HG03571 (cell line): Measurements from ENCODE around the gene MED15.
"Not testable (repeated sequence)": the region's sequence is repeated elsewhere in the genome, so short reads cannot be mapped to it uniquely, and the experiment has no call there.

Source experiments
- ATAC-seq: cut with Tn5 transposase; IDR thresholded peaks from one replicate; pipeline ENCODE4 v1.9.1; 2021; ENCODE audit not compliant: unreplicated experiment

The MED15 gene

DNA sequence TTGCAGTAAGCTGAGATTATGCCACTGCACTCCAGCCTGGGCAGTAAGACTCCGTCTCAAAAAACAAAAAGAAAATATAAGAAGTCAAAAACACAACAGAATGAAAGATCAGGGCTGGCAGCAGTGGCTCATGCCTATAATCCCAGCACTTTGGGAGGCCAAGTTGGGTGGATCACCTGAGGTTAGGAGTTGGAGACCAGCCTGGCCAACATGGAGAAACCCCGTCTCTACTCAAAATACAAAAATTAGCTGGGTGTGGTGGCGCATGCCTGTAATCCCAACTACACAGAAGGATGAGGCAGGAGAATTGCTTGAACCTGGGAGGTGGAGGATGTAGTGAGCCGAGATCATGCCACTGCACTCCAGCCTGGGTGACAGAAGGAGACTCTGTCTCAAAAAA lies 87.1 kb downstream of the MED15 start:
- ATAC-seq = not testable (repeated sequence)

DNA sequence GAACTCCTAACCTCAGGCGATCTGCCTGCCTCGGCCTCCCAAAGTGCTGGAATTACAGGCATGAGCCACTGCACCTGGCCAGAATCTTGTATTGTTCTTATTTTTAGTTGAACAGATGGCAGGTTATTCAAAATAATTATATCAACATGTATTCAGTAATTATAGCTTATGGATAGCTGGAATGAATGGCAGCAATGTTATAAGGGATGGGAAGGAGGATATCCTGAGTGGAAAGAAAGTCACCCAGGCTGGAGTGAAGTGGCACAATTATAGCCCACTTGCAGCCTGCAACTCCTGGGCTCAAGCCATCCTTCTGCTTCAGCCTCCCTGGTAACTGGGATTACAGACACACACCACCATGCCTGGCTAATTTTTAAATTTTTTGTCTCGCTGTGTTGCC lies 88.1 kb downstream of the MED15 start:
- ATAC-seq = no peak

DNA sequence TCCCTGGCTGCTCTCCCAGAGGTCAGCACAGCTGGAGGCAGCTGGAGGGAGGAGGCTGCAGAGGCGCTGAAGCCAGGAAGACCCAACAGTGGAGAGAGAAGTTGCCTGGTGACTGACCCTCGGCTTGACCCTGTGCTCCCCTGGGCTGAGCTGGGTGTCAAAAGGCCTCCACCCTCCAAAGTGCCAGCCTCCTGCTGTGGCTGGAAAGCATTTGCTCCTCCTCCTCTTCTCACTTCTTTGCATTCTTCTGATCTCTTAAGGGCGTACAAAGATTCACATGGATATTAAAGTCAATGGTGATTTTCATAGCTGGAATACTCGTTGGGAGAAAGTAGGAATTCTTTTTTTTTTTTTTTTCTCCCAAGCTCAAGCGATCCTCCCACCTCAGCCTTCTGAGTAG lies 91.7 kb downstream of the MED15 start:
- no peak for ATAC-seq

DNA sequence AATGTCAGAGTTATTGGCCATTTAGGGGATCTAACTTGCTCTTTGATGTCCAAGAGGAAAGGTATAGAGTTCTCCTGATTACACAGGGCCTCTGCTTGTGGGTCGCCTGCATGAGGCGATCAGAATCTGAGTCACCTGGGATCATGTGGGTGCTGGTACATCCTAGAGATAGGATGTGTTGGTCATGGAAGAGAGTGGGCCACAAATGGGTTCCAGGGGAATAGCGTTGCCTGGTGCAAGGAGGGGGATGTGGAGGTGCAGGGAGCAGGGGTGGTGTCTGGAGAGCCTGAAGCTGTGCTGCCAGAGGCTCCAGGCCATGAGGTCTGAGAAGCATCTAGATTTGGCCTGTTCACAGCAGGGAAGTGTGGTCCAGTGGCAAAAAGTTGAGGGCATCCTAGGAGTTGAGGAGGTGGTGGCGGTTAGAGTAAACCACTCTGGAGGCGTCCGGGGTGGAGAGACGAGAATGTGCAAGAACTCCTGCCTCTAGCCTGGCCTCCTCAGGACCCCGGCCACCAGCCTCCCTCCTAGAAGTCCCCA lies 92.8 kb downstream of the MED15 start:
- no peak for ATAC-seq

DNA sequence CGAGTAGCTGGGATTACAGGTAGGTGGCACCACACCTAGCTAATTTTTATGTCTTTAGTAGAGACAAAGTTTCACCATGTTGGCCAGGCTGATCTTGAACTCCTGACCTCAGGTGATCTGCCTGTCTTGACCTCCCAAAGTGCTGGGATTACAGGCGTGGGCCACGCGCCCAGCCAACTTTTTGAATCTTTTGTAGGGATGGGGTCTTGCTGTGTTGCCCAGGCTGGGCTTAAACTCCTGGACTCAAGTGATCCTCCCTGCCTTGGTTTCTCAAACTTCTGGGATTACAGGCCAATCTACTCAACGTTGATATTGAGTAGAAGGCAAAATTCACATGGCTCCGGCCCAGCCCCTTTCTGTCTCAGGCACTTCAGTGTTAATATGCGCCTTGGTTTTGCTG lies 93.9 kb downstream of the MED15 start:
- ATAC-seq = no peak

DNA sequence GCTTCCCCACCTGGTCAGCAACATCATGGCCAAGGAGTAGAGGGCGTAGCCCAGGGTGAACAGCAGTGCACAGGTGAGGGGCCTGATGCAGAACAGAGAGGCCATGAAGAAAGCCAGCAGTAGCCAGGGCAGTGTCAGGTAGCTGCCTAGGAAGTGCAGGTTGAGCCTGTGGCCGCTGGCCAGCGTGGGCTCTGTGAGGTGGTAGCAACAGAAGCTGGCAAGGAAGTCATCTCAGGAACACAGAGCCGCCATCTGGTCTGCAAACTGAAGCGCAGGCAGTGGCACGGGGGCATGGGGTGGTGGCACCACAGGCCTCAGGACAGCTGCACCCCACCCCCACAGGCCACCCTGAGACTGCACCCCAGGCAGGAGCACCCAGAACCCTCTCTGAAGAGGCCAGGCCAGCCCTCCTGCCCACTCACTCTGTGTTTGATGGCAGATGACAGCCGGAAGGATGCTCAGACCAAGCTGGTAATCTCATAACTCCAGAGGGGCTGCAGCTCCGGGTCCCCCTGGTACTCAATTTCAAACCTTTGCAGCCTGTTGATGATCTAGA lies 95.3 kb downstream of the MED15 start:
- ATAC-seq = no peak

DNA sequence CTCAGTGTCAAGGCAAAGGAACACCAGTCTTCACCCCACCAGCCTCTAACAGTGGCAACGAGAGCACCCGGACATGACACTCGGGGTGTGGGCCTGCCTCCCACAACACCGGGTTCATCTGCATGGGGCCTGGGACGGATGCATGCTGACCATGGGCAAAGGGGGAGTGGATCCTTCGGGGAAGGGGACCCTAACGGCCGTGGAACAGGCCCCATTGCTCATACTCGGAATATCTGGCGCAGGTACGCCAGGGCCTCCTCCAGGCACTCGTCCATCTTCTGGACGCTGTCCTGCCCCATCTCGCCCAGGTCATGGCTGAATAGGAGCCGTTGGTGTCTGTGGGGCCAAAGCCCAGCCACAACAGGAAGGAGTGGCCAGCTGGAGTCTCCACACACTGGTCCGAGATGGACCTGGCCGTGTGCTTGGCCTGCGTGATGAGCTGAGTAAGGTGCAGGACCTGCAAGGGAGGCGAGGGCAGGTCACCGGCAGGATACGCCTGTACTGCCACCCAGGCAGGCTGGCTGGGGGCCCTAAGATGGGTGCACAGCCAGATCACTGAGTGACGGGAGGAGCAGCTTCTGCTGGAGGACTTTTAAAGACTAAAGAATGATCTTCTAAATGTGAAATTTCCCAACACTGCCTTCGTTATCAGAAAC lies 96.8 kb downstream of the MED15 start:
- no peak for ATAC-seq

DNA sequence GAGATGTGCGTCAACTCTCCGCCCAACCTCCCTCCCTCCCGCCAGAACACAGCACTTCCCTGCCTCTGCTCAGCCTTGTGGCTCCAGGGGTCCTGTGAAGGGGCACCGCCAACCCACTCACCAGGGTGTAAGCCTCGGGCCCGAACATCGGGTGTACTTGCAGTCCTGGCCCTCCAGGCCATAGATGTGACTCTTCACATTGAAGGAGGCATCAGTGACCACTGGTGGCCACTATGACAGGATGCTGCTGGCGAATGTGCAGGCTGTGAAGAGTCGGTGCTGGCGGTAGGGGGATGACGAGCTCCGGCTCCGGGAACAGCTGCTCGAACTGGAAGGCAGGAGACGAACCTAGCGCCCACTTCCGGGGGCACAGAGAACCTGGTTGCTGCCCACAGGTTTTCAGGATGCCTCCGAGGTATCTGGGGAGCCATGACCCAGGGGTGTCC lies 97.4 kb downstream of the MED15 start:
- no peak for ATAC-seq

DNA sequence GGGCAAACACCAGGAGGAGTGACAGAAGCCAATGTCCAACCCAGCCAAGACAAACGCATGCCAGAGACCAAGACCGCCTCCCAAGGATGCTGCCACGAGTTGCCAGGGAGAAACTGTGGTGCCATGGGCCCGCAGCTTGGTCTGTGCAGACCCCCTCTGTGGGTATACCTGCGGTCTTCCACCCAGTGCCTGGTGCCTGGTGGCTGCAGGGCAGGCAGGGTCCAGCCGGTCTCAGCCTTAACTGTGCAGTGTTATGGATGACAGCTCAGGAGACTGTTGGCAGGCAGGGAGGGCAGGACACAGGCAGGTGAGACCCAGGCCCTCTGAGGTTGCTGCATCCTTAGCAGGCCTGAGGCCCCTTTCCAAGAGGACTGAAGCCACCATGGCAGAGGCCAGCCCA lies 97.9 kb downstream of the MED15 start:
- ATAC-seq = no peak

DNA sequence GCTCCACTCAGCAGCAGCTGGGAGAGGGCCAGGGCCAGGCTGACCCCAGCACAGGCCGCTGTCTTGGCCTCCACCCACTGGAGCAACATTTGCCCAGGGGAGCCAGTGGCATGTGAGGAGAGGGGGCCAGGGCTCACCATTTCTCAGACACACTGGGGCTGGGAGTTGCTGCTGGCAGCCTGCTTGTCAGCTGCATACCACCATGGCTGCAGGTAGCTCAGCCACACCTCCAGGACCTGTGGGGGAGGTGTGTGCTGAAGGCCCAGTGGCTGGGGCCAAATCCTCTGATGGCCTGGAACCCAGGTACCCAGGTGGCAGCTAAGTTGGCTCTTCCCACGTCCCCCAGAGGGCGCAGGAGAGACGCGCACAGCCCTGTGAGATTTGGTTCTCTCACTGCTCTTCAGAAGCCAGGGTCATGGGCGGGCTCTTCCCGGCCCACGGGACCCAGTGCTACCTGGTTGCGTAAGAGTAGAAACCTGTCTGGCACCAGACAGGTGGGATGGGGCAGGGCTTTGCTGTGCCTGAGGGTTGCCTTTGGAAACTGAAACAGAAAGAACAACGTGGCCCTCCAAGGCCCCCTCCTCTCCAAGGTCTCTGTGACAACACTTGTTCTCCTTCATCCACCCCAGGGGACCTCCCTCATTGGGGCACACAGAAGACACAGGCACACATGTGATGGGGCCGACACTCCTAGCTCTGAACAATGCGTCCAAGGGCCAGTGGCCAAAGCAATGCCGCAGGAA lies 98.8 kb downstream of the MED15 start:
- ATAC-seq = no peak

DNA sequence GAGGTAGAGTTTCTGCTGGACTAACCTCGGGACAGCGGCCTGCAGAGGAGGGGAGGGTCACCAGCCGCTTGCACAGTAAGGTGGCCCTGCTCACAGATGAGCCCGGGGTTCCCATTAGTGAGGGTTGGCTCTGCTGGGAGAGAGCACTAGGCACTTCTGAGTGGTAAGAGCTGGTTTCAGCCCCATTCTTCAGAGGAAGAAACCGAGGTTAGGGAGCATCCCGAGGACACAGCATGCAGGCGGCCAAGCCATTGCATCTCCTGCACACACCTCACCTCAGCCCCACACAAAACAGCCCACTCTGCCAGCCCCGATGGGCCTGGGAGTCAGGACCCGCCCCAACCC lies 99.3 kb downstream of the MED15 start:
- ATAC-seq = no peak

DNA sequence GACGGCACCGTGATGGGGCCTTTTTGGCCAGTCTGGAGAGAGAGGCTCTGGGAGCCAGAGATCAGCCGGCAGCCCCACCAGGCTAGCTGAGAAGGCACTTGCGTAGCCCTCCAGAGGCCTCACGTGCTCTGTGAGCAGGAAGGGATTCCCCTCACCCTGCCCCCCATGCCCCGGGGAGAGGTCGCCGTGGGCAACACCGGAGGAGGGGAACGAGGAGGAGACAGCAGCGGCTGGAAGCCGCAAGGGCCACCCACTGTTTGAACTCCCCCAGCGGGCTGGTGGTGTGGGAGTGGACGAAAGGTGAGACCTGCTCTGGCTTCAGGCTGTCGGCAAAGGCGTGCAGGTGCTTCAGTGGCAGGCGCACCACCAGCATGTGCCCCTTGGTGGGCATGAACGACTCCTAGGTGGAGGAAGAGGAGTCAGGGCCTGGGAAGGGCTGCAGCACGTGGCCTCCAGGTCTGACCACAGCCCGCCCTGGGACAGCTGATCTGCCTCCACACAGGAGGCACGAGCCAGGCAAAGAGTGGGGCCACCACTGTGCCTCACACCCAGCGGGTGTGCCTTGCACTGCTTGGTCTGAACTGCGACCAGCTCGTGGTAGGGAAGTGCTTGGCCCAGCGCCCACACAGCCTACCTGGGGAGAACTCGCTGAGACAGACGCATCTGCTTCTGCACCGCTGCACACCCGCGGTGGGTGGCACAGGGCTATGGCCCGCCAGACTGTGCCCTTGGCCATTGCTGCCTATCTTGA lies 99.9 kb downstream of the MED15 start:
- no peak for ATAC-seq

DNA sequence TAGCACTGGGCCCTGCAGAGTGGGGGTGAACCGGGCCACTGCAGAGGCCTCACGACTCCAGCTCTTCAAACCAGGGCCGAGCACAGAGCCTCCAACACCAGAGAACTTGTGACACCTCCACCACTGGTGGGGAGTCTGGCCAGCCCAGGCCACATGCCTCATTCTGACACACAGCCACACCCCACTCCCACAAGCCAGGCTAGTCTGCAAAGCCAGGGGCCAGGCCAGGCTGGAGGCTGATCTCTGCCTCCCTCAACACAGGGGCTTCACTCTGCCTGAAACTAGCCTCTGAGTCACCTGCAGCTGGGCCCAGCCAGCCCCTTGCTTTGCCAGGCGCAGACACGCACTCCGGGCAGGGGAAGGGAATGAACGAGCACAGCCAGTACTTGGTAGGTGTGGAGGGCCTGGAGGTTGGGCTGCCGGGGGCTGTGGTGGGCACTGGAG lies 102.9 kb downstream of the MED15 start:
- no peak for ATAC-seq

DNA sequence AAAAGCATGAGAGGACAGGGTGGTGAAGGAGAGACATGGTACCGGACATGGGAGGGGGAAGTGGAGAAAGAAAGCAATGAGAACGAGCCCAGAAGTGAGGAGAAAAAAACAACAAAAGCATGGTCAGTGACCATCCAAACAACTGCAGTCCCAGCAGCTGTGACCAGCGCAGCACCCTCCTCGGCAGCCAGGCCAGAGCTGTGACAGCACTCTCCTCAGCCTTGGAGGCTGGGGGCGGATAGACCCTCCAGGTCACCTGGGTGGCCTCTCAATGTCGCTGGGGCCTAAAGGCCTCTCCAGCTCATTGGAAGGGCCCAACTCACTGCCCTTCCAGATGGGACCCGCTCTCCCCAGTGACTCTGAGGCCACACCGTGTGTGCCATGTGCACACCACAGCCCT lies 103.3 kb downstream of the MED15 start:
- no peak for ATAC-seq

DNA sequence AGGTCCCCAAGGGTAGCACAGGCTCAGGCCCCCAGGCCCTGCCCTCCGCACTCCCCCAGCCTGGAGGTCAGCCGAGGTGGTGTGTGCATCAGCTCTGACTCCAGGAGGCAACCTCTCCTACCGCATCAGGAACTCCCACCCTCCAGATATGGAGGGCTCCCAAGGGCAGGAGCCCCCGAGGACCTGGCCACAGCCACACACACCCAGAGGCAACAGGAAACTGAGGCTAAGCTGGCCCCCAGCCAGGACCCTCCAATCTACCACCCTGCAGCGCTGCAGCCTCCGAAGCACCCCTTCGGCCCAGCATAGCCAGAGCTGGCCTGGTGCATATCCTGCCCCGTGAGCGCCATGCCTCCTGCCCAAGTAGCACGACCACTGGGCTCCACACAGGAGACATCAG lies 104.0 kb downstream of the MED15 start:
- ATAC-seq = no peak

DNA sequence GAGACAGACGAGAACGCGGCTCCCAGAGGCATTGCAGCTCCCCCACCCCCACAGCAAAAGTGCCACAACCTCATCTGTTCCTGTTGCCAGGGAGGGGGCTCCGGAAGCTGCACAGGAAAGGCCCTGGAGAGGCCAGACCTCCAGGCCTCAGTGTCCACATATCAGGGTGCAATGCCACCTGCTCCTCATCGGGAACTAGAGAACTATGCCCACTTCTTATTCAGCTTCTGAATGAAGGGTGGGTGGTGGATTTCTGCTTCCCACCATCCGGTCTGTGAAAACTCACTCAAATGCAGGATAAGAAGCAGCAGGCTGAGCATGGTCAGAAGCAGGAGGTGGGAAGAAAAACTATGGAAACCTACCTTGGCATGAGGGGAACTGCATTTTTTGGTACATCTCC lies 105.9 kb downstream of the MED15 start:
- ATAC-seq = no peak

DNA sequence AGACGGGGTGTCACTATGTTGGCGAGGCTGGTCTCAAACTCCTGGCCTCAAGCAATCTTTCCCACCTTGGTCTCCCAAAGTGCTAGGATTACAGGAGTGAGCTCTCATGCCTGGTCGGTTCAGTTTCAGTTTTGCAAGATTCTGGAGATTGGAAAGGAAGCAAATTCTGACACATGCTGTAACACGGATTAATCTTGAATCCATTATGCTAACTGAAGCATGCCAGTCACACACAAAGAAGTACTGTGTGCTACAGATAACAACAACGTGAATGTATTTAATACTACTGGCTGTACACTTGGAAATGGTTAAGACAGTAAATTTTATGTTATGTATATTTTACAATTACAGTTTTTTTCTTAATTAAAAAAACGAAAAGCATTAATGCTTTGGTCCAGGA lies 107.6 kb downstream of the MED15 start:
- no peak for ATAC-seq

DNA sequence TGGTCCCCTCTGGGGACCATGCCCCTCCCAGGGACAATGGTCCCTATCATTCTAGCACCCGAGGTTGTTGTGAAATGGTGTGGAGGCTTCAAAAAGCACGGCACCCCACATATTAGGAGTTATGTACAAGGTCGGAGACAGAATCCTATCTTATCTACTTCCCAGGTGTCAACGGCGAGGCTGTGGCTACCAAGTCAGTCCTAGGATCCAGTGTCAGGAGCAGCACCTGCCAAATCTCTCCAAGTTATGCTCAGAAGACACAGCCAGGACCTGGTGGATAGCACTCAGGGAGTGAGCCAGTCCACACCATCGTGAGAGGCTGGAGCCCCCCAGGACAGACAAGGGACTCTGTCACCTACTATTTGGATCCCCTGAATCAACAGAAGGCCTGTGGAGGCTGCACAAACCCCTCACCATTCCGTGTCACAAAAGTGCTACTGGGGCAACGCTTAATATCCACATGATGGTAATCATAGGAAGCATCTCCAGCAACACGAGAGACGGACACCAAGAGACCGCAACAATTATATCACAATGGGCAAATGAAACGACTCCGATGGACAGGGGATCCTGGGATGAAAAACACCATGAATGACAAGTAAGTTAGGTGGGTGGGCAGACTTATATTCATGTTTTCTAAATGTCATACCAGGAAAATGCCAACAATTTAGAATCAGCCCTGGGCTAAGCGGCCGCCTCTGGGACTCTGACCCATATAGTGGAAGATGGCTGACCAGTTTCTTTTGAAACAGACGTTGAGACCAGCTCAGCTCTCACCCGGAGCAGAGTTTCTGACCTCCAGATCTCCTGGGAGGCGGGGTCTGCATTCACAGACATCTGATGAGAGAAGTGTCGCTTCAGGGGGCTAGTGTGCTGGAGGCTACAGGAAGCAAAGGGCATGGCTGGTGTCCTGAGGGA lies 108.4 kb downstream of the MED15 start:
- ATAC-seq = no peak

DNA sequence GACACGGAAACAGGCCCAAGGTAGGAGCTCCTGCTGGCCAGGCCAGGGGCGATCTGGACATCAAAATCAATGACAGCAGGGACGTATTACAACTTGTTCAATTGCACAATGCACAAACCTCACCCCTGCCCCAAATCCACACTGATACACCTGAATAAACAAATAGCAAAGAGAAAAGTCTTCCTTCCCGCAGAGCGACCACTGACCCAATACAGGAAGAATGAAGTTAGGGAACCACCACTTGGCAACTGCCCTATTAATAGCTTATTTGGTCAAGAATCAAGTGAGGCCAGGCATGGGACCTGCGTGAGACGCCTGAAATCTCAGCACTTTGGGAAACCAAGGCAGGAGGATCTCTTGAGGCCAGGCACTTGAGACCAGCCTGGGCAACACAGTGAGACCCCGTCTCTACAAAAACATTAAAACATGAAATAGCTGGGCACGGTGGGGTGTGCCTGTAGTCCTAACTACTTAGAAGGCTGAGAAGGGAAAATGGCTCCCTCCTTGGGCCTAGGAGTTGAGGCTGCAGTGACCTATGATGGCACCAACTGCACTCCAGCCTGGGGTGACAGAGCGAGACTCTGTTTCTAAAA lies 109.1 kb downstream of the MED15 start:
- no peak for ATAC-seq

DNA sequence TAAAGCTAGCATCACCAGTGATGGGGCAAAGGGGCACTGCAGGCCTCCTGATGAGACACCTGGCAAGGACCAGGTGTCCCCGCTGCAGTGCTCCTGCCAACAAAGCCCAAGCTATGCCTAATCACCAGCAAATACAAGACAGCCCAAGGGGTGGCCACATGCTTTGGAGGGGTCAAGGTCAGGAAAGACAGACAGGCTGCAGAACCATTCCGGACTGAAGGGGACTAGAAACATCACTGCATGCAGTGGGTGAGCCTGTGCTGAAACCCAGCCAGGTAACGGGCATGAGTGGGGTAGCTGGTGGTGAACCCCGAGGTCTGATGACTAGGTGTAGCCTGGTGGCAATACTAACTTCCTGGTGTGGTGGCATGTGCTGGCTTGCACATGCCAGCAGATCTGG lies 111.1 kb downstream of the MED15 start:
- ATAC-seq = no peak
